Iris pigment epithelial cell (primary cell): ENCODE data around the gene SORCS3.

Source experiments
- DNase-seq: peaks from one replicate; pipeline ENCODE4 v3.0.0-alpha.2; 2011; ENCODE audit warnings: low read depth

SORCS3 gene

GRCh38 chr10:105188737-105189462 is 547.8 kb downstream of the SORCS3 start:
- DNase-seq, result peak; percentile 16

GRCh38 chr10:105189463-105189800 is 548.3 kb downstream of the SORCS3 start:
- no peak for DNase-seq

- DNase-seq, result no peak
Observed at GRCh38 chr10:105192146-105192545, 551.1 kb downstream of the SORCS3 start.

GRCh38 chr10:105192861-105193260 is 551.8 kb downstream of the SORCS3 start:
- DNase-seq, result no peak

GRCh38 chr10:105195831-105196230 is 554.7 kb downstream of the SORCS3 start:
- DNase-seq, result no peak

GRCh38 chr10:105197598-105198364 is 556.7 kb downstream of the SORCS3 start:
- no peak for DNase-seq

GRCh38 chr10:105206616-105207015 is 565.5 kb downstream of the SORCS3 start:
- no peak for DNase-seq

- DNase-seq, result no peak
Observed at GRCh38 chr10:105207476-105207995, 566.4 kb downstream of the SORCS3 start.

GRCh38 chr10:105210546-105210945 is 569.5 kb downstream of the SORCS3 start:
- no peak for DNase-seq

- DNase-seq, result no peak
Observed at GRCh38 chr10:105237685-105238084, 596.6 kb downstream of the SORCS3 start.

- no peak for DNase-seq
Observed at GRCh38 chr10:105239311-105240219, 598.5 kb downstream of the SORCS3 start.

- no peak for DNase-seq
Observed at GRCh38 chr10:105241254-105241653, 600.2 kb downstream of the SORCS3 start.

- no peak for DNase-seq
Observed at GRCh38 chr10:105243381-105243780, 602.3 kb downstream of the SORCS3 start.

GRCh38 chr10:105243825-105244224 is 602.7 kb downstream of the SORCS3 start:
- no peak for DNase-seq

GRCh38 chr10:105247831-105248499 is 606.9 kb downstream of the SORCS3 start:
- DNase-seq, result no peak

GRCh38 chr10:105252911-105253310 is 611.8 kb downstream of the SORCS3 start:
- no peak for DNase-seq

GRCh38 chr10:105253515-105254212 is 612.6 kb downstream of the SORCS3 start:
- DNase-seq, result no peak

- no peak for DNase-seq
Observed at GRCh38 chr10:105258036-105258673, 617.1 kb downstream of the SORCS3 start.

- DNase-seq, result no peak
Observed at GRCh38 chr10:105258674-105259065, 617.6 kb downstream of the SORCS3 start.

- DNase-seq, result no peak
Observed at GRCh38 chr10:105259201-105259600, 618.1 kb downstream of the SORCS3 start.

- no peak for DNase-seq
Observed at GRCh38 chr10:105262666-105263065, 621.6 kb downstream of the SORCS3 start.
